Prostate gland (tissue), 2 donors: ENCODE results near the gene OR5K4.

Source experiments
- CTCF ChIP-seq, 4 experiments: fragments of 200-600 bp in 2 of 4; fragments of 450-650 bp in 2 of 4; sonication (generic) in 2 of 4; IDR thresholded peaks; 1 replicate in 3 of 4; 2 replicates in 1 of 4; pipeline ENCODE4 v1.5.1; 2016 to 2019; ENCODE audit warnings: antibody characterized with exemption in 4 of 4, mild to moderate bottlenecking in 2 of 4, moderate library complexity in 2 of 4
- POLR2AphosphoS5 ChIP-seq: sonication (generic); formaldehyde crosslinking; IDR thresholded peaks from one replicate; pipeline ENCODE4 v1.6.1; 2017; ENCODE audit warnings: antibody characterized with exemption

DNA sequence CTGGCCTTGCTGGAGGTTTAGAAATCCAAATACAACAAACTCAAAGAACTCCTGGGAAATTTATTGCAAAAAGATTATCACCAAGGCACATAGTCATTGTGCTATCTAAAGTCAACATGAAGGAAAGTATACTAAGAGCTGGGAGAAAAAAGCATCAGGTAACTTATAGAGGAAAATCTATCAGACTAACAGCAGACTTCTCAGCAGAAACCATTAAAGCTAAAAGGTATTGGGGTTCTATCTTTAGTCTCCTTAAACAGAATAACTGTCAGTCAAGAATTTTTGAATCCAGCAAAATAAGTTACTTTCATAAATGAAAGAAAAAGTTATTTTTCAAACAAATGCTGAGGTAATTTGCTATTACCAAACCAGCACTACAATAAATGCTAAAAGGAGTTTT, 44.9 kb downstream of the OR5K4 start:
- TF ChIP-seq CTCF (IDR thresholded peaks at IDR 0.05) (no peak), POLR2AphosphoS5 (no peak)
